ENCODE results near the gene PDZRN3.

The PDZRN3 gene

GRCh38 chr3:73622091-73622805, 2.5 kb downstream of the PDZRN3 start:
- DNase-seq = no peak

- no peak for DNase-seq
Measured at GRCh38 chr3:73621388-73621787, 3.4 kb downstream of the PDZRN3 start.

- no peak for DNase-seq
Measured at GRCh38 chr3:73618461-73618860, 6.3 kb downstream of the PDZRN3 start.

- no peak for DNase-seq
Measured at GRCh38 chr3:73616056-73616455, 8.7 kb downstream of the PDZRN3 start.

GRCh38 chr3:73614419-73614818, 10.3 kb downstream of the PDZRN3 start:
- no peak for DNase-seq

- DNase-seq = no peak
Measured at GRCh38 chr3:73611176-73611575, 13.6 kb downstream of the PDZRN3 start.

- DNase-seq = no peak
Measured at GRCh38 chr3:73610493-73610892, 14.2 kb downstream of the PDZRN3 start.

- no peak for DNase-seq
Measured at GRCh38 chr3:73609655-73610054, 15.1 kb downstream of the PDZRN3 start.

GRCh38 chr3:73609315-73609641, 15.5 kb downstream of the PDZRN3 start:
- DNase-seq = no peak

- DNase-seq = no peak
Measured at GRCh38 chr3:73608456-73609314, 16.1 kb downstream of the PDZRN3 start.

GRCh38 chr3:73605861-73606260, 18.9 kb downstream of the PDZRN3 start:
- no peak for DNase-seq

- DNase-seq = no peak
Measured at GRCh38 chr3:73605412-73605811, 19.3 kb downstream of the PDZRN3 start.

- no peak for DNase-seq
Measured at GRCh38 chr3:73604451-73604850, 20.3 kb downstream of the PDZRN3 start.

- DNase-seq = no peak
Measured at GRCh38 chr3:73603762-73604171, 21.0 kb downstream of the PDZRN3 start.

GRCh38 chr3:73602170-73602569, 22.6 kb downstream of the PDZRN3 start:
- no peak for DNase-seq

- DNase-seq = no peak
Measured at GRCh38 chr3:73601481-73601880, 23.3 kb downstream of the PDZRN3 start.

- DNase-seq = no peak
Measured at GRCh38 chr3:73601011-73601410, 23.7 kb downstream of the PDZRN3 start.

- DNase-seq = no peak
Measured at GRCh38 chr3:73600293-73600938, 24.3 kb downstream of the PDZRN3 start.

- DNase-seq = no peak
Measured at GRCh38 chr3:73599605-73600004, 25.1 kb downstream of the PDZRN3 start.

GRCh38 chr3:73597476-73597875, 27.3 kb downstream of the PDZRN3 start:
- DNase-seq = no peak

GRCh38 chr3:73592154-73593144, 32.3 kb downstream of the PDZRN3 start:
- no peak for DNase-seq

GRCh38 chr3:73591286-73591800, 33.4 kb downstream of the PDZRN3 start:
- no peak for DNase-seq
